ENCODE results near the gene KIF6.

GRCh38 chr6:39302669-39303424 is 422.4 kb downstream of the KIF6 start:
- peak; percentile 85 for TF ChIP-seq CTCF (conservative IDR thresholded peaks at IDR 0.05; ENCODE audit: low read length)
- no peak for TF ChIP-seq EZH2phosphoT487 (IDR thresholded peaks at IDR 0.05; ENCODE audit: borderline replicate concordance)

Measured in Loucy (cell line).